Natural killer cell (primary cell): ENCODE results near the gene ETV1. TPM values are rescaled to one million over a fixed set of nuclear protein-coding genes. Genes with fewer than 3 reads are reported as not detected.

Experiments used
- ATAC-seq, 3 donors: fragments of 150-1000 bp in 2 of 3; fragments of 200-7000 bp in 1 of 3; cut with Tn5 transposase; 1 replicate in 1 of 3; 2 replicates in 2 of 3; pipeline ENCODE4 v1.10.0; 2021; ENCODE audit warnings: mild to moderate bottlenecking in 2 of 3, moderate library complexity in 2 of 3
- DNase-seq, 2 donors: peaks; one replicate each; pipeline versions ENCODE4 v3.0.0 to v3.0.0-alpha.2; 2013 to 2021; ENCODE audit warnings: mixed read lengths in 1 of 2
- H3K27ac ChIP-seq: one replicate; pipeline ENCODE4 v1.5.1; 2013; ENCODE audit warnings: mild to moderate bottlenecking, low read length
- H3K27me3 ChIP-seq: one replicate; pipeline ENCODE4 v1.6.1; 2013; ENCODE audit warnings: low read length; ENCODE audit not compliant: control insufficient read depth, insufficient read depth
- H3K36me3 ChIP-seq: one replicate; pipeline ENCODE4 v1.6.1; 2013; ENCODE audit warnings: low read length; ENCODE audit not compliant: control insufficient read depth, insufficient read depth
- H3K4me1 ChIP-seq: one replicate; pipeline ENCODE4 v1.6.1; 2013; ENCODE audit warnings: low read length; ENCODE audit not compliant: control insufficient read depth, insufficient read depth
- H3K4me3 ChIP-seq: one replicate; pipeline ENCODE4 v1.5.1; 2013; ENCODE audit warnings: low read length
- H3K9me3 ChIP-seq: one replicate; pipeline ENCODE4 v1.6.1; 2013; ENCODE audit warnings: low read length; ENCODE audit not compliant: control insufficient read depth, insufficient read depth
- H3K27ac Mint-ChIP-seq, 2 donors: one replicate each; pipeline ENCODE4 v1.8.0; 2022; ENCODE audit warnings: mild to moderate bottlenecking in 2 of 2, mixed read lengths in 2 of 2, moderate library complexity in 1 of 2
- H3K27me3 Mint-ChIP-seq, 2 donors: one replicate each; pipeline ENCODE4 v1.8.0; 2022; ENCODE audit warnings: low read depth in 2 of 2, mixed read lengths in 2 of 2
- H3K36me3 Mint-ChIP-seq: one replicate; pipeline ENCODE4 v1.8.0; 2022; ENCODE audit warnings: mixed read lengths
- H3K4me1 Mint-ChIP-seq, 2 donors: one replicate each; pipeline ENCODE4 v1.8.0; 2022; ENCODE audit warnings: mixed read lengths in 2 of 2
- H3K4me3 Mint-ChIP-seq: one replicate; pipeline ENCODE4 v1.8.0; 2022; ENCODE audit warnings: mild to moderate bottlenecking, moderate library complexity, mixed read lengths
- H3K9me3 Mint-ChIP-seq, 2 donors: one replicate each; pipeline ENCODE4 v1.8.0; 2022; ENCODE audit warnings: mixed read lengths in 2 of 2
- CTCF ChIP-seq: fragments of 200-600 bp; IDR thresholded peaks from one replicate; pipeline ENCODE4 v1.8.0; 2022; ENCODE audit warnings: antibody characterized with exemption
- WGBS: methylation state at CpG from one replicate; pipeline ENCODE4 v1.1.7; 2013; ENCODE audit warnings: missing lambda C conversion rate; ENCODE audit not compliant: insufficient coverage; 5-methylcytosine and 5-hydroxymethylcytosine counted together
- intact Hi-C: fragments of 100-400 bp; cut with micrococcal nuclease; formaldehyde crosslinking; loops from one replicate; pipeline ENCODE4 v1.14.2; 2022
- total RNA-seq, 4 donors: library from RNA; stranded (reverse); fragments of 120-200 nt in 1 of 4; gene quantifications; one replicate each; pipeline versions ENCODE4 v1.2.3 to v1.2.4, GENCODE V29; 2013 to 2022

Gene ETV1
- total RNA-seq: under 1 TPM in 1 of 3 donors, not detected in 2; 0.53 TPM
- 0.16 TPM for total RNA-seq (2013)

- Histone ChIP-seq H3K9me3 (no peaks in the 10 kb centered on the region), H3K27me3 (peaks cover 31% of the 10 kb centered on the region), H3K4me3 (peak within 1 kb of the TSS; percentile 40), H3K4me1 (peaks cover 31% of the 10 kb centered on the region), H3K27ac (no peak within 1 kb of the TSS), H3K36me3 (no peaks in the 10 kb centered on the region)
- WGBS: under 1% methylated on average over 38 of the region's 38 CpGs
- no peaks in the 10 kb centered on the region for H3K4me1 Mint-ChIP-seq
- TF ChIP-seq CTCF: no peak
- H3K27me3 Mint-ChIP-seq: peaks cover 12 to 16% of the 10 kb centered on the region in 2 donors
- ATAC-seq (peak in 1 of 3 donors; percentile 20), DNase-seq (peak in 1 of 2 donors; percentile 22)
- H3K4me3 Mint-ChIP-seq: no peak within 1 kb of the TSS
- H3K36me3 Mint-ChIP-seq: no peaks in the 10 kb centered on the region
- H3K9me3 Mint-ChIP-seq: no peaks in the 10 kb centered on the region
- H3K27ac Mint-ChIP-seq: no peak within 1 kb of the TSS
- intact Hi-C loops: no loop called here
Observed at GRCh38 chr7:13989126-13989948, at the start of gene ETV1. Gene ETV1 (minus strand): TSS chr7:13989666. CDS start chr7:13989052, 614 bp downstream.

- H3K4me1 ChIP-seq: no peaks in the 10 kb centered on the region
- no peaks in the 10 kb centered on the region for H3K9me3 ChIP-seq
- H3K27ac Mint-ChIP-seq: no peak overlapping the region
- H3K27me3 Mint-ChIP-seq: no peaks in the 10 kb centered on the region
- H3K4me3 Mint-ChIP-seq: no peak overlapping the region
- ATAC-seq (no peak), DNase-seq (no peak)
- 74% methylated on average over 2 of the region's 2 CpGs for WGBS
- H3K36me3 ChIP-seq: no peaks in the 10 kb centered on the region
- TF ChIP-seq CTCF: no peak
- no peaks in the 10 kb centered on the region for H3K27me3 ChIP-seq
- H3K36me3 Mint-ChIP-seq: no peaks in the 10 kb centered on the region
- H3K4me3 ChIP-seq: no peak overlapping the region
- intact Hi-C loops: no loop called here
- no peaks in the 10 kb centered on the region for H3K4me1 Mint-ChIP-seq
- no peaks in the 10 kb centered on the region for H3K9me3 Mint-ChIP-seq
- H3K27ac ChIP-seq: no peak overlapping the region
Observed at GRCh38 chr7:14024406-14024805, 34.9 kb upstream of the ETV1 start.

- no peak for ATAC-seq
- DNase-seq: no peak
- TF ChIP-seq CTCF: no peak
- no peaks in the 10 kb centered on the region for H3K36me3 ChIP-seq
- H3K36me3 Mint-ChIP-seq: no peaks in the 10 kb centered on the region
- 92% methylated on average over 1 of the region's 2 CpGs for WGBS
- no peak overlapping the region for H3K27ac Mint-ChIP-seq
- H3K4me1 ChIP-seq: no peaks in the 10 kb centered on the region
- H3K27me3 ChIP-seq: no peaks in the 10 kb centered on the region
- H3K4me1 Mint-ChIP-seq: no peaks in the 10 kb centered on the region
- no peaks in the 10 kb centered on the region for H3K9me3 Mint-ChIP-seq
- H3K27ac ChIP-seq: no peak overlapping the region
- intact Hi-C loops: no loop called here
- H3K27me3 Mint-ChIP-seq: no peaks in the 10 kb centered on the region
- no peaks in the 10 kb centered on the region for H3K9me3 ChIP-seq
- H3K4me3 Mint-ChIP-seq: no peak overlapping the region
- H3K4me3 ChIP-seq: no peak overlapping the region
Observed at GRCh38 chr7:14023838-14024237, 34.4 kb upstream of the ETV1 start.
